Superior temporal gyrus (tissue), 1 donor: ENCODE results near the gene IL3RA.
"Not testable (repeated sequence)": the region's sequence is repeated elsewhere in the genome, so short reads cannot be mapped to it uniquely, and the experiment has no call there.

Experiments used
- DNase-seq: peaks from one replicate; pipeline ENCODE4 v3.0.0-alpha.2; 2016; ENCODE audit errors: extremely low spot score

Gene IL3RA

GRCh38 chrX:1423215-1423614, 86.6 kb downstream of the IL3RA start:
- no peak for DNase-seq

DNA sequence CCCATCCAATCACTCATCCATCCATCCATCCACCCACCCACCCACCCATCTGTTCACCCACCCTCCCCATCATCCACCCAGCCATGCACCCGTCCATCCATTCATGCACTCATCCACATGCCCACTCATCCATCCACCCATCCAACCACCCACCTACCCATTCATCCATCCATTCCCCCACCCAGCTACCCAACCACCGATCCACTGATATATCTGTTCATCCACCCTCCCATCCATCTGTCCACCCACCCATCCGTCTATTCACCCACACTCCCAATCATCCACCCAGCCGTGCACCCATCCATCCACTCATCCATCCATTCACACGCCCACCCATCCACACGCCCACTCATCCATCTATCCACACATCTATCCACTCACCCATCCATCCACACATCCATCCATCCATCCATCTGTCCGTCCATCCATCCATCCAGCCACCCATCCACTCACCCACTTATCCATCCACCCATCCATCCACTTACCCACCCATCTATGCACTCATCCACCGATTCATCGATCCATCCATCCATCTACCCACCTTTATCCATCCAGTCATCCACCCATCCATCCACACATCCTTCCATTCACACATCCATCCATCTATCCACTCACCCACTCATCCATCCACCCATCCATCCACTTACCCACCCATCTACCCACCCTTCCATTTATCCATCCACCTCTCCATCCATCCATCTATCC, 87.7 kb downstream of the IL3RA start:
- no peak for DNase-seq

- no peak for DNase-seq
These were observed 88.8 kb downstream of the IL3RA start for GRCh38 chrX:1425381-1425780.

GRCh38 chrX:1426321-1426720, 89.7 kb downstream of the IL3RA start:
- DNase-seq: not testable (repeated sequence)

DNA sequence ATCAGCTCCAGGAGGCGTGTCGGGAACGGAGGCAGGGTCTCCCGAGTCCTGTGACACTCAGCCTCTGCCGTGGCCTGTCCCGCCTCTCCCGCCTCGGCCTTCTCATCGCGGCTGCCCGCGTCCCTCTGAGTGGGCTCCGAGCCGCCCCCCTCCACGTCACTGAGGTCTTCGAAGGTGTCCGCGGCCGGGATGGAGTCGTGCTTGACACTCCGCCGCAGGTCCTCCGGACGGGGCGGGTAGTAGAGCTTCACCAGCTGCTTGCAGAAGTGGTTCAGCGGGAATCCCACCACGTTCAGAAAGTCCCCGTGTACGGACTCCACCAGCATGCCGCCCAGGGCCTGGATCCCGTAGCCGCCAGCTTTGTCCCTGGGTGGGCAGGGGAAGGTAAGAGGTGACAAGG, 91.2 kb downstream of the IL3RA start:
- no peak for DNase-seq

DNA sequence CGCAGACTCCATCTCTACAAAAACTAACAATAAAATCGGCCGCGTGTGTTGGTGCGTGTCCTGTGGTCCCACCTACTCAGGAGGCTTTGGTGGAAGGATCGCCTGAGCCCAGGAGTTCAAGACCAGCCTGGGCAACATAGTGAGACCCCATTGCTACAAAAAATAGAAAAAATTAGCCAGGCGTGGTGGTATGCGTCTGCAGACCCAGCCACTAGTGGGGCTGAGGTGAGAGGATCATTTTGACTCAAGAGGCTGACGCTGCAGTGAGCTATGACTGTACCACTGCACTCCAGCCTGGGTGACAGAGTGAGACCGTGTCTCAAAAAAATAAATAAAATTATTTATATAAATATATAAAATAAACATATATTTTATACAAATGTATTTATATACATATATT, 93.9 kb downstream of the IL3RA start:
- DNase-seq: no peak
